ENCODE data around the gene NOX3. TPM values are rescaled to one million over a fixed set of nuclear protein-coding genes. Genes with fewer than 3 reads are reported as not detected.
"Not testable (repeated sequence)": the region's sequence is repeated elsewhere in the genome, so short reads cannot be mapped to it uniquely, and the experiment has no call there.

The NOX3 gene, protein sequence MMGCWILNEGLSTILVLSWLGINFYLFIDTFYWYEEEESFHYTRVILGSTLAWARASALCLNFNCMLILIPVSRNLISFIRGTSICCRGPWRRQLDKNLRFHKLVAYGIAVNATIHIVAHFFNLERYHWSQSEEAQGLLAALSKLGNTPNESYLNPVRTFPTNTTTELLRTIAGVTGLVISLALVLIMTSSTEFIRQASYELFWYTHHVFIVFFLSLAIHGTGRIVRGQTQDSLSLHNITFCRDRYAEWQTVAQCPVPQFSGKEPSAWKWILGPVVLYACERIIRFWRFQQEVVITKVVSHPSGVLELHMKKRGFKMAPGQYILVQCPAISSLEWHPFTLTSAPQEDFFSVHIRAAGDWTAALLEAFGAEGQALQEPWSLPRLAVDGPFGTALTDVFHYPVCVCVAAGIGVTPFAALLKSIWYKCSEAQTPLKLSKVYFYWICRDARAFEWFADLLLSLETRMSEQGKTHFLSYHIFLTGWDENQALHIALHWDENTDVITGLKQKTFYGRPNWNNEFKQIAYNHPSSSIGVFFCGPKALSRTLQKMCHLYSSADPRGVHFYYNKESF
- total RNA-seq: not detected in 2 replicates

DNA sequence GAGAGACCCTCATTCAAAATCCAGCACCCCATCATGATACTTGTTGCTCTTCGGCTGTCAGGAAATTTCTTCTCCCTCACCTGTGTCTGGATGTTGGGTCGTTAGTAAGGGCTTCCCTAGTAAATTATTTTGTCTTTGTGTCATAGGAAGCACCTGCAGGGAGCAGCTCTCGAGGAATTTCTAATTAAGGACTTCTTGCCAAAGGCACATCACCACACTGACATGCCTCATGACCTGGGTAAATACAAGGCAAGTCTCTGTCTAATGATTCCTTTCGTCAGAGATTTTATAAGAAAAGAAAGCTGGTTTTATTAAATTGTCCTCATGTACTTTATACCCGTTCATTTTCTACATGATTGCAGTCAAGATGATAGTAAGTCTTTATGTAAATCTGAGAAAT lies at the start of gene NOX3:
Gene NOX3, minus strand, starts transcription at position 74 of the 400 bp plus-strand sequence. Its CDS starts 39 bp downstream, at position 35.
- intact Hi-C loops (cut with micrococcal nuclease): no loop called here
- Mint-ChIP-seq H3K9me3 (no peaks in the 10 kb centered on the region), H3K4me3 (no peak within 1 kb of the TSS), H3K27me3 (peaks cover 8% of the 10 kb centered on the region), H3K4me1 (no peaks in the 10 kb centered on the region), H3K27ac (no peak within 1 kb of the TSS), H3K36me3 (ENCODE audit: low read depth) (no peaks in the 10 kb centered on the region)
- DNase-seq: no peak

- Mint-ChIP-seq H3K4me1 (no peaks in the 10 kb centered on the region), H3K4me3 (no peak overlapping the region), H3K27ac (no peak overlapping the region), H3K36me3 (ENCODE audit: low read depth) (no peaks in the 10 kb centered on the region), H3K9me3 (peaks cover 6% of the 10 kb centered on the region), H3K27me3 (peaks cover 2% of the 10 kb centered on the region)
- intact Hi-C loops (cut with micrococcal nuclease): no loop called here
- no peak for DNase-seq
Observed at GRCh38 chr6:155504848-155505607, 49.4 kb upstream of the NOX3 start.

- Mint-ChIP-seq H3K4me3 (no peak overlapping the region), H3K27ac (no peak overlapping the region), H3K36me3 (ENCODE audit: low read depth) (no peaks in the 10 kb centered on the region), H3K9me3 (peaks cover 6% of the 10 kb centered on the region), H3K27me3 (peaks cover 2% of the 10 kb centered on the region), H3K4me1 (no peaks in the 10 kb centered on the region)
- intact Hi-C loops (cut with micrococcal nuclease): no loop called here
- no peak for DNase-seq
Observed at GRCh38 chr6:155502393-155502792, 46.8 kb upstream of the NOX3 start.

GRCh38 chr6:155499574-155499973 lies 43.9 kb upstream of the NOX3 start:
- H3K9me3 Mint-ChIP-seq: peaks cover 8% of the 10 kb centered on the region
- DNase-seq: no peak
- no peaks in the 10 kb centered on the region for H3K27me3 Mint-ChIP-seq
- H3K36me3 Mint-ChIP-seq (ENCODE audit: low read depth): no peaks in the 10 kb centered on the region
- intact Hi-C loops (cut with micrococcal nuclease): no loop called here
- H3K4me1 Mint-ChIP-seq: no peaks in the 10 kb centered on the region
- H3K27ac Mint-ChIP-seq: no peak overlapping the region
- H3K4me3 Mint-ChIP-seq: no peak overlapping the region

DNA sequence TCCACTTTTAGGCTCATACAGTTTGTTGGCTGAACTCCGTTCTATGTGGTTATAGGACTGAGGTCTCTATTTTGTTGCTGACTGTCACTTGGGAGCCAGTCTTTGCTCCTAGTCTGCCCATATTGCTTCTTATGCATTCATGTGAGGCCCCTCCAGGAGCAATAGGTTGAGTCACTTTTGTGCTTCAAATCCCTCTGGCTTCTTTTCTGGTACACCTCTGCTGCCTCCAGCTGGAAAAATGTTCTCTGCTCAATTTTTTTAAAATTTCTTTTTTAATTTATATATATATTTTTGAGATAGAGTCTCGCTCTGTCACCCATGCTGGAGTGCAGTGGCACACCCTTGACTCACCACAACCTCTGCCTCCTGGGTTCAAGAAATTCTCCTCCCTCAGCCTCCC lies 42.7 kb upstream of the NOX3 start:
- H3K27ac Mint-ChIP-seq: no peak overlapping the region
- H3K4me3 Mint-ChIP-seq: no peak overlapping the region
- peaks cover 8% of the 10 kb centered on the region for H3K9me3 Mint-ChIP-seq
- H3K36me3 Mint-ChIP-seq (ENCODE audit: low read depth): no peaks in the 10 kb centered on the region
- no peaks in the 10 kb centered on the region for H3K27me3 Mint-ChIP-seq
- H3K4me1 Mint-ChIP-seq: peaks cover 3% of the 10 kb centered on the region
- intact Hi-C loops (cut with micrococcal nuclease): no loop called here
- no peak for DNase-seq

GRCh38 chr6:155497273-155497672 lies 41.6 kb upstream of the NOX3 start:
- H3K4me3 Mint-ChIP-seq: no peak overlapping the region
- H3K27me3 Mint-ChIP-seq: no peaks in the 10 kb centered on the region
- peaks cover 7% of the 10 kb centered on the region for H3K4me1 Mint-ChIP-seq
- intact Hi-C loops (cut with micrococcal nuclease): no loop called here
- H3K9me3 Mint-ChIP-seq: peaks cover 16% of the 10 kb centered on the region
- no peak overlapping the region for H3K27ac Mint-ChIP-seq
- no peak for DNase-seq
- H3K36me3 Mint-ChIP-seq (ENCODE audit: low read depth): no peaks in the 10 kb centered on the region

- DNase-seq: no peak
- H3K36me3 Mint-ChIP-seq (ENCODE audit: low read depth): no peaks in the 10 kb centered on the region
Observed at GRCh38 chr6:155495011-155495768, 39.6 kb upstream of the NOX3 start.

DNA sequence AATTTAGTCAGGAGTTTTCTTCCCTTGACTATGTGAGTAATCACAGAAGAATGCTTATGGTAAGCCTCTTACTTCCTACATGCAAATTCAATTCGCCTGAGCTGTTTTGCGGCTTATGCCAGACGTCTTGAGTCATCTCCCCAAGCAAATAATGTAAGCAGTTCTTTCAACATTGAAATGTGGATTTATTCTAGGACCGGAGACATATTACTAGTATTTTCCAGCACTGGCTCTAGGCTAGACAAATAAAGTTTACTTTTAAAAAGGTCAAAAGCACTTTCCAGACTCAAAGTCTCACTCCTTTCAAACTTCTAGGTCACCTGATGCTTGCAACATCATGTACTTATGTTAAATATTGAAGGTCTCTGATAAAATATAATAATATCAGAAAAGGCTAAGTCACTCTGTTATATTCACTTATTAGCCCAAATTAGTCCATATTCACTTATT lies 38.1 kb upstream of the NOX3 start:
- no peak for DNase-seq
- Mint-ChIP-seq H3K27ac (peak overlapping the region; percentile 2), H3K9me3 (peaks cover 16% of the 10 kb centered on the region), H3K4me1 (peaks cover 7% of the 10 kb centered on the region), H3K36me3 (ENCODE audit: low read depth) (no peaks in the 10 kb centered on the region), H3K4me3 (no peak overlapping the region), H3K27me3 (no peaks in the 10 kb centered on the region)
- intact Hi-C loops (cut with micrococcal nuclease): loop anchor here (1.0 kb wide), 1 partner anchor 75 kb away; no protein-coding TSS in a partner anchor

More at GRCh38 chr6:155495011-155495768, 39.6 kb upstream of the NOX3 start:
- Mint-ChIP-seq H3K4me3 (no peak overlapping the region), H3K4me1 (peaks cover 7% of the 10 kb centered on the region), H3K27ac (no peak overlapping the region), H3K9me3 (peaks cover 16% of the 10 kb centered on the region), H3K27me3 (no peaks in the 10 kb centered on the region)
- intact Hi-C loops (cut with micrococcal nuclease): no loop called here

DNA sequence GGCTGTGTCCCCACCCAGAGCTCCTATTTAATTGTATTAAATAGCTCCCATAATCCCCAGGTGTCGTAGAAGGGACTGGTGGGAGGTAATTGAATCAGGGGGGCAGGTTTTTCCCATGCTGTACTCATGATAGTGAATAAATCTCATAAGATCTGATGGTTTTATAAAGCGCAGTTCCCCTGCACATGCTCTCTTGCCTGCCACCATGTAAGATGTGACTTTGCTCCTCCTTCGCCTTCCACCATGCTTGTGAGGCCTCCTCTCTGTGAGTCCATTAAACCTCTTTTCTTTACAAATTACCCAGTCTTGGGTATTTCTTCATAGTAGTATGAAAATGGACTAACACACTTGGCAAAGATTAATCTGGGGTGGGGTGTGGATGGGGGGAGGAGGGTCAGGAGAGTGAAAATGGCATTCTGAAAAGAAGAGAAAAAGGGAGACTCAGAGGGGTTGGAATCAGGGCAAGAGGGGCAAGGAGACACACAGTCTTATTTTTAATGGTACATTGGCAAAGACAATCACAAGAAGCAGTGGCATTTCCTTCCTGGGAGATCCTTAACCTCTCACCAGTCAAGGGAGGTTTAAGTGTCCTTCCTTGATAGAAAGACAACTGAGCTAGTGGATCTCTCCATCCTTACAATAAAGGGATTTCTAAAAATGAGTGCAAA lies 37.5 kb upstream of the NOX3 start:
- H3K36me3 Mint-ChIP-seq (ENCODE audit: low read depth): no peaks in the 10 kb centered on the region
- no peak overlapping the region for H3K4me3 Mint-ChIP-seq
- peaks cover 16% of the 10 kb centered on the region for H3K9me3 Mint-ChIP-seq
- H3K27ac Mint-ChIP-seq: peak overlapping the region; percentile 43
- no peak for DNase-seq
- intact Hi-C loops (cut with micrococcal nuclease): loop anchor here (1.0 kb wide), 1 partner anchor 75 kb away; no protein-coding TSS in a partner anchor
- peaks cover 7% of the 10 kb centered on the region for H3K4me1 Mint-ChIP-seq
- H3K27me3 Mint-ChIP-seq: no peaks in the 10 kb centered on the region

- Mint-ChIP-seq H3K27ac (no peak overlapping the region), H3K9me3 (peaks cover 16% of the 10 kb centered on the region), H3K4me3 (no peak overlapping the region), H3K27me3 (no peaks in the 10 kb centered on the region), H3K36me3 (ENCODE audit: low read depth) (no peaks in the 10 kb centered on the region), H3K4me1 (peaks cover 7% of the 10 kb centered on the region)
- no peak for DNase-seq
- intact Hi-C loops (cut with micrococcal nuclease): no loop called here
Observed at GRCh38 chr6:155492061-155492735, 36.6 kb upstream of the NOX3 start.

GRCh38 chr6:155491421-155491820 lies 35.8 kb upstream of the NOX3 start:
- intact Hi-C loops (cut with micrococcal nuclease): no loop called here
- DNase-seq: no peak
- no peaks in the 10 kb centered on the region for H3K36me3 Mint-ChIP-seq (ENCODE audit: low read depth)
- H3K4me3 Mint-ChIP-seq: no peak overlapping the region
- H3K4me1 Mint-ChIP-seq: peaks cover 7% of the 10 kb centered on the region
- H3K27ac Mint-ChIP-seq: no peak overlapping the region
- H3K9me3 Mint-ChIP-seq: peaks cover 16% of the 10 kb centered on the region
- H3K27me3 Mint-ChIP-seq: no peaks in the 10 kb centered on the region

GRCh38 chr6:155488197-155488596 lies 32.6 kb upstream of the NOX3 start:
- H3K4me3 Mint-ChIP-seq; H3K36me3 Mint-ChIP-seq (ENCODE audit: low read depth); H3K4me1 Mint-ChIP-seq; H3K9me3 Mint-ChIP-seq; H3K27ac Mint-ChIP-seq; DNase-seq; intact Hi-C loops (cut with micrococcal nuclease); H3K27me3 Mint-ChIP-seq: not testable (repeated sequence)
